Measurements from ENCODE around the gene ID3.

GRCh38 chr1:23515905-23516304 is 43.4 kb downstream of the ID3 start:
- TF ChIP-seq CTCF (IDR thresholded peaks at IDR 0.05) (no peak), POLR2A (IDR thresholded peaks at IDR 0.05) (no peak)
